Activated CD4-positive, alpha-beta memory T cell treated with anti-CD3 and anti-CD28 coated beads for 36 hours (primary cell): ENCODE data around the gene LRRC37B. TPM values are rescaled to one million over a fixed set of nuclear protein-coding genes. Genes with fewer than 3 reads are reported as not detected.
"Not testable (repeated sequence)": the region's sequence is repeated elsewhere in the genome, so short reads cannot be mapped to it uniquely, and the experiment has no call there.

Experiments
- CTCF ChIA-PET: fragments of 350-600 bp; sonication (Branson Sonifier 250); formaldehyde crosslinking; loops from one replicate; lab custom pipeline; 2021; ENCODE audit warnings: antibody characterized with exemption, inconsistent platforms; lab: Charles Lee
- POLR2A ChIA-PET: fragments of 350-600 bp; sonication (Branson Sonifier 250); formaldehyde crosslinking; loops from one replicate; lab custom pipeline; 2021; ENCODE audit warnings: antibody characterized with exemption; lab: Charles Lee
- DNase-seq: peaks from one replicate; pipeline ENCODE4 v3.0.0-alpha.2; 2020
- H3K27ac Mint-ChIP-seq: one replicate; pipeline ENCODE4 v1.8.0; 2021; ENCODE audit warnings: mixed read lengths
- H3K27me3 Mint-ChIP-seq: one replicate; pipeline ENCODE4 v1.8.0; 2021; ENCODE audit warnings: mixed read lengths
- H3K36me3 Mint-ChIP-seq: one replicate; pipeline ENCODE4 v1.8.0; 2021; ENCODE audit warnings: mixed read lengths
- H3K4me1 Mint-ChIP-seq: one replicate; pipeline ENCODE4 v1.8.0; 2021; ENCODE audit warnings: low read depth, mixed read lengths
- H3K4me3 Mint-ChIP-seq: one replicate; pipeline ENCODE4 v1.8.0; 2021; ENCODE audit warnings: mild to moderate bottlenecking, mixed read lengths
- H3K9me3 Mint-ChIP-seq: one replicate; pipeline ENCODE4 v1.8.0; 2021; ENCODE audit warnings: mixed read lengths
- intact Hi-C: fragments of 100-400 bp; cut with micrococcal nuclease; formaldehyde crosslinking; loops from one replicate; pipeline ENCODE4 v1.15.1; 2023
- total RNA-seq, 2 experiments: library from RNA; stranded (reverse); gene quantifications; one replicate each; pipeline ENCODE4 v1.2.3, GENCODE V29; 2021

Gene LRRC37B
- 10 to 100 TPM; 16.4 to 17.2 TPM for total RNA-seq

DNA sequence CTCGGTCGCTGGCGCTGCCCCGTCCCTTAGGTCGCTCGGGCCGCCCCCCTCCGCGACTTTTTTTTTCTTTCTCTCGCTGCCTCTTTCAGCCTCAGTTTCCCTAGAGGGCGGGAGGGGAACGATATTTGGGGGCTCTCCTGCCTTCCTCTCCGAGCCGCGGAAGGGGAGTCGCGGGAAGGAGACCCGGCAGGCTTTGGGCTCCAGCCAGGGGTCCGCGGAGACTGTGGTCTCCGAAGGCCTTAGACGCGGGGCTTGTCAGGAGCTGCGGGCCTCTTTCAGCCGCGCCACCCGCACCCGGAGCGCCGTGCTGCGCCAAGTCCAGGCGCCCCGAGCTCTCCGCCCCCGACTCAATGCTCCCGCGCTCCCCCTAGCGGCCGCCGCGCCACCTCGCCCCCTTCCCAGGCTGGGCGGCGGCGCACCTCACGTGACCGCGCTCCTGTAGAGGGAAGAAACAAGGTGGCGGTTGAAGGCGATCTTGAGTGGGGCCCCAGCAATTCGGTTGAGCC, at the start of gene LRRC37B:
Gene LRRC37B, plus strand, starts transcription at position 427 of the 506 bp plus-strand sequence. CDS start 14,010 bp downstream, outside the sequence.
- peaks cover 36% of the 10 kb centered on the region for H3K4me1 Mint-ChIP-seq
- ChIA-PET CTCF (interaction anchor here (0.6 to 5.5 kb wide), 11 partner anchors 9 to 147 kb away, joined by 3 to 77 read pairs (median 7); partner anchors contain the start of genes RHOT1 and UTP6), POLR2A (interaction anchor here (1.1 kb wide), 2 partner anchors 8 to 10 kb away, joined by 3 read pairs; no protein-coding TSS in a partner anchor)
- H3K4me3 Mint-ChIP-seq, result peak within 1 kb of the TSS; percentile 81
- peaks cover 4% of the 10 kb centered on the region for H3K36me3 Mint-ChIP-seq
- no peaks in the 10 kb centered on the region for H3K27me3 Mint-ChIP-seq
- peak; percentile 94 for DNase-seq
- H3K9me3 Mint-ChIP-seq, result no peaks in the 10 kb centered on the region
- intact Hi-C loops, result loop anchor here (1.0 to 2.0 kb wide), 2 partner anchors 106 to 132 kb away; partner anchors contain the start of gene UTP6
- peak within 1 kb of the TSS; percentile 68 for H3K27ac Mint-ChIP-seq

DNA sequence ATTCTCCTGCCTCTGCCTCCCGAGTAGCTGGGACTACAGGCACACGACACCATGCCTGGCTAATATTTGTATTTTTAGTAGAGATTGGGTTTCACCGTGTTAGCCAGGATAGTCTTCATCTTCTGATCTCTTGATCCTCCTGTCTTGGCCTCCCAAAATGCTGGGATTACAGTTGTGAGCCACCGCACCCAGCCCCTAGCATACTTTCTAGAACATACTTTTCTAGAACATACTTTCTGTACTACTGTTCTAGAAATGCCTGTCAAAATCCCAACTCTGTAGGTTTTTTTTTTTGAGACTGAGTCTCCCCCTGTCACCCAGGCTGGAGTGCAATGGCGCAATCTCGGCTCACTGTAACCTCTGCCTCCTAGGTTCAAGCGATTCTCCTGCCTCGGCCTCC, 43.1 kb upstream of the LRRC37B start:
- POLR2A ChIA-PET, H3K36me3 Mint-ChIP-seq, H3K4me3 Mint-ChIP-seq, H3K4me1 Mint-ChIP-seq, CTCF ChIA-PET, H3K27ac Mint-ChIP-seq, H3K27me3 Mint-ChIP-seq, DNase-seq, intact Hi-C loops, H3K9me3 Mint-ChIP-seq: not testable (repeated sequence)

DNA sequence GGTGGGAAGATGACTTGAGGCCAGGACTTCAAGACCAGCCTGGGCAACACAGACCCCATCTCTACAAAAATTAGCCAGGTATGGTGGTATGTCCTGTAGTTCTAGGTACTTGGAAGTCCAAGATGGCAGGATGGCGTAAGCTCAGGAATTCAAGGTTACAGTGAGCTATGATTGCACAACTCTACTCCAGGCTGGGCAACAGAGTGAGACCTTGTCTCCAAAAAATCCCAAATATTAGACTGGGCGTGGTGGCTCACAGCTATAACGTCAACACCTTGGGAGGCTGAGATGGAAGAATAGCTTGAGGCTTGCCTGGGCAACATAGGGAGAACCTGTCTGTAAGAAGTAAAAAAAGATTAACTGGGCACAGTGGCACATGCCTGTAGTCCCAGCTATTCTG, 39.5 kb upstream of the LRRC37B start:
- peaks cover 4% of the 10 kb centered on the region for H3K36me3 Mint-ChIP-seq
- H3K4me3 Mint-ChIP-seq, result no peak overlapping the region
- no peaks in the 10 kb centered on the region for H3K27me3 Mint-ChIP-seq
- no peaks in the 10 kb centered on the region for H3K9me3 Mint-ChIP-seq
- H3K4me1 Mint-ChIP-seq, result no peaks in the 10 kb centered on the region
- intact Hi-C loops, result no loop called here
- ChIA-PET CTCF (no interaction called here), POLR2A (no interaction called here)
- no peak for DNase-seq
- H3K27ac Mint-ChIP-seq, result no peak overlapping the region

DNA sequence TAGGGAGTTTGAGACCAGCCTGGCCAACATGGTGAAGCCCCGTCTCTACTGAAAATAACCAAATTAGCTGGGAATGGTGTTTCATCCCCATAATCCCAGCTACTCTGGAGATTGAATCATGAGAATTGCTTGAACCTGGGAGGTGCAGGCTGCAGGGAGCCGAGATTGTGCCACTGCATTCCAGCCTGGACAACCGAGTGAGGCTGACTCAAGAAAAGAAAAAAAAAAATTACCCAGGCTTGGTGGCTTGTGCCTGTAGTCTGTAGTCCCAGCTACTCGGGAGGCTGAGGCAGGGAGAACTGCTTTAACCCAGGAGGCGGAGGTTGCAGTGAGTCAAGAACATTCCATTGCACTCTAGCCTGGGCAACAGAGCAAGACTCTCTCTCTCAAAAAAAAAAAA, 36.8 kb upstream of the LRRC37B start:
- not testable (repeated sequence) for H3K9me3 Mint-ChIP-seq

DNA sequence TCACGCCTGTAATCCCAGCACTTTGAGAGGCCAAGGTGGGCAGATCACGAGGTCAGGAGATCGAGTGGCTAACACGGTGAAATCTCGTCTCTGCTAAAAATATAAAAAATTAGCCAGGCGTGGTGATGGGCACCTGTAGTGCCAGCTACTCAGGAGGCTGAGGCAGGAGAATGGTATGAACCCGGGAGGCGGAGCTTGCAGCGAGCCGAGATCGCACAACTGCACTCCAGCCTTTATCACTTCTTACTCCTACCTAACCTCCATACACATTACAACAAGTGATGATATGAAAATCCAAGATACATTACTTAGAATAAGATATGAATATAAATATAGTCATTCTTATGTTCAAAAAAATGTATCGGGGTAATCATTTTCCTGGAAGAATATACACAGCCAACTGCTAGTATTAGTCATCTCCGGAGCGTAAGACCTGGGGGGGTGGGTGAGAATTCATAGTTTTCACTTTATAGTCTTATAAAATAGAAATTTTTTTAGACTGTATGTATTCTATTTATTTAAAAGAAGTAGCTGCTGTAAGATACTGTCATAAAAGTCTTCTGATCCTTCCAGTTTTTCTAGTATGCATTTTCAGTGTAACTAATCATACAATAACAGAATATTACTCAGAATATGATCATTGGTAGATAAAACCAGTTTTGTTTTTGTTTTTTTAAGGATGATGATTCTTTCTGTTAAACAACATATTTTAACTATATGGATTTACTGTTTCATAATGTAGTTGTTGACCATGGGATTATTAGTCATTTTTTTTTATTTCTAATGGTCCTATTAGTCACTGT, 32.7 kb upstream of the LRRC37B start:
- H3K4me1 Mint-ChIP-seq, POLR2A ChIA-PET, DNase-seq, H3K27me3 Mint-ChIP-seq, intact Hi-C loops, H3K27ac Mint-ChIP-seq, CTCF ChIA-PET, H3K9me3 Mint-ChIP-seq, H3K4me3 Mint-ChIP-seq: not testable (repeated sequence)
- H3K36me3 Mint-ChIP-seq, result peaks cover 20% of the 10 kb centered on the region

More for the DNA sequence above, 36.8 kb upstream of the LRRC37B start:
- H3K27me3 Mint-ChIP-seq, CTCF ChIA-PET, H3K36me3 Mint-ChIP-seq, POLR2A ChIA-PET, H3K4me1 Mint-ChIP-seq, H3K4me3 Mint-ChIP-seq, DNase-seq, H3K27ac Mint-ChIP-seq, intact Hi-C loops: not testable (repeated sequence)

DNA sequence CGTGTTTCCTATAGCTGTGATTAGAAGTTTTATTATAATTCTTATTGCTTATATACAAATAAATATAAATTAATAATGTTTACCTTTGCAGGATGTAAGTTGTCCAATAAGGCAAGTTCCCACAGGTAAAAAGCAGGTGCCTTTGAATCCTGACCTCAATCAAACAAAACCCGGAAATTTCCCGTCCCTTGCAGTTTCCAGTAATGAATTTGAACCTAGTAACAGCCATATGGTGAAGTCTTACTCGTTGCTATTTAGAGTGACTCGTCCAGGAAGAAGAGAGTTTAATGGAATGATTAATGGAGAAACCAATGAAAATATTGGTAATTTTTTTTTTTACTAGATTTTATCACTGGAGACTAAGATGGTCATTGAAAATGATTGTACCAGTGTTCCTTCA, 31.8 kb upstream of the LRRC37B start:
- DNase-seq, H3K27ac Mint-ChIP-seq, POLR2A ChIA-PET, H3K4me3 Mint-ChIP-seq, H3K27me3 Mint-ChIP-seq, intact Hi-C loops, H3K4me1 Mint-ChIP-seq, CTCF ChIA-PET, H3K9me3 Mint-ChIP-seq: not testable (repeated sequence)
- peaks cover 24% of the 10 kb centered on the region for H3K36me3 Mint-ChIP-seq

DNA sequence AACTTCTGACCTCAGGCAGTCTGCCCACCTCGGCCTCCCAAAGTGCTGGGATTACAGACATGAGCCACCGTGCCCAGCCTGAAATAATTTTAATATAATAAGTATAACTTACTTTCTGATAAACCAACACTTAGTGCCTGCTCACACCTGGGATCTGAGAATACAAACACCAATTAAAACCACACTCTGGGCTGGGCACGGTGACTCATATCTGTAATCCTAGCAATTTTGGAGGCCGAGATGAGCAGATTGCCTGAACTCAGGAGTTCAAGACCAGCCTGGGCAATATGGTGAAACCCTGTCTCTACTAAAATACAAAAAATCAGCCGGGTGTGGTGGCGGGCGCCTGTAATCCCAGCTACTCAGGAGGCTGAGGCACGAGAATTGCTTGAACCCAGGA, 15.4 kb upstream of the LRRC37B start:
- intact Hi-C loops, H3K4me1 Mint-ChIP-seq, H3K27me3 Mint-ChIP-seq, H3K4me3 Mint-ChIP-seq, H3K9me3 Mint-ChIP-seq, DNase-seq, H3K27ac Mint-ChIP-seq, CTCF ChIA-PET, POLR2A ChIA-PET: not testable (repeated sequence)
- peaks cover 39% of the 10 kb centered on the region for H3K36me3 Mint-ChIP-seq

DNA sequence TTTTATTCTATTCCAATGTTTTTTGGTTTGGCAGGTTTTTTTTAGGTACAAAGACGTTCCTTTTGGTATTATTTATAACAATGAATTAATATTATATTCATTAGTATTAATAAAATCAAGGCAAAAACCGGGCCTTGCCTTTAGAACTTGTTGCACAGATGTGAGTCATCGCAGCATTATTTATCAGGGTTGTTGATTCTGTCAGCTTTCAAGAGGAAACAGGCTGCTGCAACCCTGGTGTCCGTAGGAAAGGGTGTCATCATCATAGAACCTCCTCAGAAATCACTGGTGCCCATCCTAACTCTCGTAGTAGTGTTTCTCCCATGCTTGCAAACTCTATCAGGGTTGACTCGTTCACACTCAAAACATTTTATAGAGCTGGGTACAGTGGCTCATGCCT, 10.2 kb upstream of the LRRC37B start:
- ChIA-PET POLR2A (no interaction called here), CTCF (no interaction called here)
- H3K9me3 Mint-ChIP-seq, result no peaks in the 10 kb centered on the region
- intact Hi-C loops, result no loop called here
- H3K27ac Mint-ChIP-seq, result no peak overlapping the region
- no peak for DNase-seq
- no peak overlapping the region for H3K4me3 Mint-ChIP-seq
- peaks cover 34% of the 10 kb centered on the region for H3K36me3 Mint-ChIP-seq
- no peaks in the 10 kb centered on the region for H3K4me1 Mint-ChIP-seq
- no peaks in the 10 kb centered on the region for H3K27me3 Mint-ChIP-seq

DNA sequence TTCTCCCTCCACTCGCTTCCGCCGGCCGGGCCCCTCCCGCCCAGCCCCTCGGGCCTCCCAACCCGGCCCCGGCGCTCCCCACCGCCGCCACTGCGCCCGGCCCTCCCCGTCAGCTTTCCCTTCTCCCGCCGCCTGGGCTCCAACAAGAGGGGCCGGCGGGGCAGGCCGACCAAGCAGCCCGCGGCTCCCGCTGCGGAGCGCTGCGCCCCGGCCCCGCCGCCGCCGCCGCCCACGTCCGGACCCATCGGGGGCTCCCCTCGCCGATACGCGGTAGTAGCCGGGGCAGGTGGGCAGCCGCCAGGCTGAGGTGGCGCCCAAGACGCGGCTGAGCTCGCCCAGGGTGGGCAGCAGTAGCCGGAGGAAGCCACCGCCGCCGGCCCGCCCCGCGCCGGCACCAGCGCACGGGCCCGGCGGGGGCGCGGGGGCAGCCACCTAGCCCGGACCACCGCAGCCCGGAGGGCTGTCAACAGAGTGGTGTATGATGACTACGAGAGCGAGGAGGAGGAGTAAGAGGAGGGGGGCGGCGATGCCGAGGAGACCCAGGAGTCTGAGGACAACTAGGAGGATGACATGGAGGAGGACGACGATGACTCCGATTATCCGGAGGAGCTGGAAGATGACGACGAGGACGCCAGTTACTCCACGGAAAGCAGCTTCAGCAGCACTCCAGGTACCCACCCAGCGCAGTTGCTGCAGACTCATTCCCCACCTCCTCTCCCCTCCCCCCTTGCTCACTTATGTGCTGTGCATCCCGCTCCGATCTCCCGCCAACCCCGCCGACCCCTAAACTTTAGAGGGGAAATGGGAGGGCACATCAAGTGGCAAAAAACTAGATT, 498 bp downstream of the LRRC37B start:
- POLR2A ChIA-PET, result interaction anchor here (1.0 to 1.1 kb wide), 2 partner anchors 9 to 135 kb away, joined by 3 to 7 read pairs; partner anchors contain the start of gene RHOT1
- intact Hi-C loops, result loop anchor here (1.0 to 2.0 kb wide), 2 partner anchors 106 to 131 kb away; partner anchors contain the start of gene UTP6
- H3K4me3 Mint-ChIP-seq, result peak overlapping the region; percentile 81

DNA sequence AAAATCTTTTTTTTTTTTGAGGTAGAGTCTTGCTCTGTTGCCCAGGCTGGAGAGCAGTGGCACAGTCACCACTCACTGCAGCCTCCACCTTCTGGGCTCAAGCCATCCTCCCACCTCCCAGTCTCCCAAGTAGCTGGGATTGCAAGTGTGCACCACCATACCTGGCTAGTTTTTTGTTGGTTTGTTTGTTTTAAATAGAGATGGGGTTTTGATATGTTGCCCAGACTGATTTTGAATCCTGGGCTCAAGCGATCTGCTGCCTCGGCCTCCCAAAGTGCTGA, 2.0 kb downstream of the LRRC37B start:
- intact Hi-C loops, result no loop called here

More for the DNA sequence above, 498 bp downstream of the LRRC37B start:
- Mint-ChIP-seq H3K4me1 (peaks cover 41% of the 10 kb centered on the region), H3K27ac (peak overlapping the region; percentile 68), H3K9me3 (no peaks in the 10 kb centered on the region), H3K27me3 (no peaks in the 10 kb centered on the region), H3K36me3 (peaks cover 5% of the 10 kb centered on the region)
- CTCF ChIA-PET, result interaction anchor here (0.8 to 5.5 kb wide), 9 partner anchors 9 to 148 kb away, joined by 3 to 77 read pairs (median 8); partner anchors contain the start of genes RHOT1, SUZ12 and UTP6
- peak; percentile 62 for DNase-seq

DNA sequence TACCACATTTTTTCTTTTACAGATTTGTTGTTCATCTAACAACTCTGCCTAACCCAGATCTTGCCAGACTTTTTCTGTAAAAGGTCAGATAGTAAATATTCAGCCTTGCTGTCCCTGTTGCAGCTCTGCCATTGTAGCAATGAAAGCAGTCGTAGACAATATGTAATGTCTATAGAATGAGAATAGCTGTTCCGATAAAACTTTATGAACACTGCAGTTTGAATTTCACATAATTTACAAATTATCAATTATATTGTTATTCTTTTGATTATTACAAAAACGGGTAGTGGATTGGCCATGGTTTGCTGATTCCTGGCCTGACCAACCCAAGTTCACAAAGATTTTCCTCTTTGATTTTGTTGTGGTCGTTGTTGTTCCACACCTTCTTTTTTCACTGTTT, 2.9 kb downstream of the LRRC37B start:
- intact Hi-C loops, result no loop called here
- peaks cover 7% of the 10 kb centered on the region for H3K36me3 Mint-ChIP-seq
- peaks cover 52% of the 10 kb centered on the region for H3K4me1 Mint-ChIP-seq
- peak overlapping the region; percentile 81 for H3K4me3 Mint-ChIP-seq
- POLR2A ChIA-PET, result no interaction called here
- DNase-seq, result no peak
- CTCF ChIA-PET, result interaction anchor here (5.5 kb wide), 1 partner anchor 129 kb away, joined by 77 read pairs; the partner anchor contains the start of gene RHOT1
- H3K27ac Mint-ChIP-seq, result no peak overlapping the region
- H3K9me3 Mint-ChIP-seq, result no peaks in the 10 kb centered on the region
- H3K27me3 Mint-ChIP-seq, result no peaks in the 10 kb centered on the region

More for the DNA sequence above, 2.0 kb downstream of the LRRC37B start:
- ChIA-PET CTCF (interaction anchor here (5.5 kb wide), 1 partner anchor 130 kb away, joined by 77 read pairs; the partner anchor contains the start of gene RHOT1), POLR2A (no interaction called here)
- no peak for DNase-seq
- H3K9me3 Mint-ChIP-seq, result no peaks in the 10 kb centered on the region
- H3K4me1 Mint-ChIP-seq, result peaks cover 50% of the 10 kb centered on the region
- no peaks in the 10 kb centered on the region for H3K27me3 Mint-ChIP-seq
- H3K27ac Mint-ChIP-seq, result peak overlapping the region; percentile 68
- peaks cover 7% of the 10 kb centered on the region for H3K36me3 Mint-ChIP-seq
- peak overlapping the region; percentile 81 for H3K4me3 Mint-ChIP-seq
